Hippocampal formation (tissue), 2 donors: ENCODE data around the gene OR2L8.

Source experiments
- DNase-seq, 2 donors: peaks; one replicate each; lab custom pipeline; 2025; lab: John Stamatoyannopoulos, UW

Gene OR2L8

DNA sequence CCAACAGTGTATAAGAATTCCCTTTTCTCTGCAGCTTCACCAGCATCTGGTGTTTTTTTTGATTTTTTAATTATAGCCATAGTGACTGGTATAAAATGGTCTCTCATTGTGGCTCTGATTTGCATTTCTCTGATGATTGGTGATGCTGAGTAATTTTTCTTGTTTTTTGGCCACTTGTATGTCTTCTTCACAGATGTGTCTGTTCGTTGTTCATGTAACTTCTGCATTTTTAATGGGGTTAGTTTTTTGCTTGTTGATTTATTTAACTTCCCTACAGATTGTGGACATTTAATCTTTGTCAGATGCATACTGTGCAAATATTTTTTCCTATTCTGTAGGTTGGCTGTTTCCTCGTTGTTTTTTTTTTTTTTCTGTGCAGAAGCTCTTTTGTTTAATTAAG lies 44.3 kb downstream of the OR2L8 start:
- no peak for DNase-seq

GRCh38 chr1:247998811-247999210 lies 50.2 kb downstream of the OR2L8 start:
- DNase-seq = no peak
